ENCODE measurements around the gene XCR1. TPM values are rescaled to one million over a fixed set of nuclear protein-coding genes. Genes with fewer than 3 reads are reported as not detected.

Gene XCR1
- total RNA-seq, 4 donors from 2014 or later = 0.04 TPM; not detected in 3

DNA sequence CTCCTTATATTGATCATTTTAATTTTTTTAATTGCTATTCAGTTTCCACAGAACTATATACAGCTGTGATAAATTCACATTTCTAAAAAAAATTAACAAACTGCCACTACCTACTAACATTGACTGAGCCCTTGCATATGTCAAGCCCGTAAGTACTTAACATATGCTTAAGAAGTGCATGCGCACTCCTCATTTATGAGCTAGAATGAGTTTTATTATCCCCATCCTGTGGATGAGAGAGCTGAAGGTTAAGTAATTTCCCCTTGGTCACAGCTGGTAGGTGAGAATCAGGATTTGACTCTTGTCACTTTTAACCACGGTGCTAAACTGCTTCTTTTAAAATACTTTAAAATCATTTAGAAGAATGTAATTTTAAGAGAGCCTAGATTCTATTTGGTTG is 58.2 kb downstream of the XCR1 start:
- H3K27me3 ChIP-seq = no peaks in the 10 kb centered on the region
- no peak for TF ChIP-seq POLR2A (IDR thresholded peaks at IDR 0.05)
- TF ChIP-seq, protein P1, sequence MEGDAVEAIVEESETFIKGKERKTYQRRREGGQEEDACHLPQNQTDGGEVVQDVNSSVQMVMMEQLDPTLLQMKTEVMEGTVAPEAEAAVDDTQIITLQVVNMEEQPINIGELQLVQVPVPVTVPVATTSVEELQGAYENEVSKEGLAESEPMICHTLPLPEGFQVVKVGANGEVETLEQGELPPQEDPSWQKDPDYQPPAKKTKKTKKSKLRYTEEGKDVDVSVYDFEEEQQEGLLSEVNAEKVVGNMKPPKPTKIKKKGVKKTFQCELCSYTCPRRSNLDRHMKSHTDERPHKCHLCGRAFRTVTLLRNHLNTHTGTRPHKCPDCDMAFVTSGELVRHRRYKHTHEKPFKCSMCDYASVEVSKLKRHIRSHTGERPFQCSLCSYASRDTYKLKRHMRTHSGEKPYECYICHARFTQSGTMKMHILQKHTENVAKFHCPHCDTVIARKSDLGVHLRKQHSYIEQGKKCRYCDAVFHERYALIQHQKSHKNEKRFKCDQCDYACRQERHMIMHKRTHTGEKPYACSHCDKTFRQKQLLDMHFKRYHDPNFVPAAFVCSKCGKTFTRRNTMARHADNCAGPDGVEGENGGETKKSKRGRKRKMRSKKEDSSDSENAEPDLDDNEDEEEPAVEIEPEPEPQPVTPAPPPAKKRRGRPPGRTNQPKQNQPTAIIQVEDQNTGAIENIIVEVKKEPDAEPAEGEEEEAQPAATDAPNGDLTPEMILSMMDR (IDR thresholded peaks at IDR 0.05 in 4 of 5, conservative IDR thresholded peaks at IDR 0.05 in 1 of 5) = no peak
- intact Hi-C loops (cut with DNase I; ENCODE audit: low total_unique reads) = no loop called here
- H3K4me3 ChIP-seq = no peak overlapping the region
- H3K27ac ChIP-seq = peak overlapping the region; percentile 73 to 100 (median 98)
- H3K36me3 ChIP-seq = peaks cover 0 to 82% of the 10 kb centered on the region in 2 donors
- no peak for DNase-seq
- in situ Hi-C loops (cut with MboI; ENCODE audit: low sequenced_read_pairs in 4 of 4) = no loop called here
- H3K9me3 ChIP-seq = no peaks in the 10 kb centered on the region
- ATAC-seq = no peak
- peaks cover 36 to 77% of the 10 kb centered on the region in 2 donors for H3K4me1 ChIP-seq

DNA sequence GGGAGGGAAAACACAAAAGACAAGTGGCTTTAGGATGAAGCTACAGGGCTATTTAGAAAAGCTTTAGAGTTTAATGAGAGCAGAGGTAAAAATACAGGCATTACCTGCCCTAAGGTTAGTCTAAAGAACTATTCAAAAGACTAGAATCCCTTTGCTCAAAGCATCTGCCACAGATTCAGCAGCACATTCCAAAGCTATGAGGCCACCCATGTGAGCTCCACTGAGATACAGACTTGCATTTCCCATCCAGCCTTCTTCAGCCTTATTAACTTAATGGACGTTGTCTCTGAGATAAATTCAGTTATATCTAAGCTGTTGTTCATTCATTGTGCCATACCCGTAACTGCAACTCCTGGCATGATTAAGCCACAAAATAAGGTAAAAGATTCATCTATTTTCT is 58.6 kb downstream of the XCR1 start:
- H3K27me3 ChIP-seq = no peaks in the 10 kb centered on the region
- H3K4me3 ChIP-seq = no peak overlapping the region
- no peaks in the 10 kb centered on the region for H3K9me3 ChIP-seq
- H3K27ac ChIP-seq = peak overlapping the region; percentile 73 to 100 (median 98)
- peaks cover 0 to 82% of the 10 kb centered on the region in 2 donors for H3K36me3 ChIP-seq
- intact Hi-C loops (cut with DNase I; ENCODE audit: low total_unique reads) (no loop called here), in situ Hi-C loops (cut with MboI; ENCODE audit: low sequenced_read_pairs in 4 of 4) (no loop called here)
- DNase-seq (no peak), ATAC-seq (no peak)
- TF ChIP-seq POLR2A (IDR thresholded peaks at IDR 0.05) = no peak
- TF ChIP-seq, protein P1 (IDR thresholded peaks at IDR 0.05 in 4 of 5, conservative IDR thresholded peaks at IDR 0.05 in 1 of 5) = no peak
- peaks cover 36 to 73% of the 10 kb centered on the region in 2 donors for H3K4me1 ChIP-seq

DNA sequence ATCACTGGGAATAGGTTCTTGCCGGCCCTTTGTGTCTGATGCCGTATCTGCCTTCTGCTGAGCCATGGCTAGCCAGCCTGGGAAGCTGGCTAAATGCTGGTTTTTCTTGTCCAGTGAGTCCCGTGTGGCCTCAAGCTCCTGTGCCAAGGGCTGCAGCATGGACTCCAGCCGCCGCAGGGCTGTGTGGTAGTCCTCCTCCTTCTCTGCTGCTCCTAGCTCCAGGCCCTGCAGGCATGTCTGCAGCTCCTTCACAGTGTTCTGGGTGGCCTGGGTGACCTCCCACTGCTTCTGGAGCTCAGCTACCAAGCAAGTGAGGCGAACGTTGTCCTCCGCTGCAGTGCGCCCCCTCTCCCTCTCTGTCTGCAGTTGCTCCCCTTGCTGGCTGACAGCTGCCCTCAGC is 59.1 kb downstream of the XCR1 start:
- H3K4me3 ChIP-seq = no peak overlapping the region
- H3K36me3 ChIP-seq = peaks cover 0 to 82% of the 10 kb centered on the region in 2 donors
- no peak for TF ChIP-seq POLR2A (IDR thresholded peaks at IDR 0.05)
- TF ChIP-seq, protein P1 (IDR thresholded peaks at IDR 0.05 in 4 of 5, conservative IDR thresholded peaks at IDR 0.05 in 1 of 5) = no peak
- peak overlapping the region; percentile 57 to 100 (median 98) for H3K27ac ChIP-seq
- in situ Hi-C loops (cut with MboI; ENCODE audit: low sequenced_read_pairs in 4 of 4) = no loop called here
- H3K4me1 ChIP-seq = peaks cover 36 to 71% of the 10 kb centered on the region in 2 donors
- peak in 1 of 2 donors; percentile 2 for ATAC-seq
- no peaks in the 10 kb centered on the region for H3K9me3 ChIP-seq
- intact Hi-C loops (cut with DNase I; ENCODE audit: low total_unique reads) = no loop called here
- DNase-seq = no peak
- H3K27me3 ChIP-seq = no peaks in the 10 kb centered on the region

DNA sequence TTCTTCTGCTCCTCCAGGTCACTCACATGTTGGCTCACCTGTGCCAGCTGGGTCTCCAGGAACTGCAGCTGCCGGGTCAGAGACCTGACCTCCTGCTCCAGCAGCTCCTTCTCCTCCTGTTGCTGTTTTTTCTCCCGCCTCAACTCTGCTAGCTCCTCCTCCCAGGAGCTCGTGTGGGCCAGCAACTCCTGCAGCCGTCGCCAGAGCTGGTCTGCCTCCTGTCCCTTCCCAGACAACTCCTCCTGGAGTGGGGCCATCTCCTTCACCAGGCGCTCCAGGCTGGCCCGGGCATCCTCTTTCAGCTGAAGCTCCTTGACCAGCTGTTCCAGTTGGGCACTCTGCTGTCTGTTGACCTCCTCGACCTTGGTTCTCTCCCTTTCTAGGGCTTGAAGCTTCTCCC is 59.6 kb downstream of the XCR1 start:
- Histone ChIP-seq H3K4me1 (peaks cover 36 to 69% of the 10 kb centered on the region in 2 donors), H3K9me3 (no peaks in the 10 kb centered on the region), H3K27me3 (no peaks in the 10 kb centered on the region), H3K4me3 (no peak overlapping the region), H3K27ac (peak overlapping the region; percentile 57 to 100 (median 98)), H3K36me3 (peaks cover 0 to 86% of the 10 kb centered on the region in 2 donors)
- TF ChIP-seq, protein P1 (IDR thresholded peaks at IDR 0.05 in 4 of 5, conservative IDR thresholded peaks at IDR 0.05 in 1 of 5) = no peak
- no peak for TF ChIP-seq POLR2A (IDR thresholded peaks at IDR 0.05)
- DNase-seq = peak; percentile 82 to 92
- intact Hi-C loops (cut with DNase I; ENCODE audit: low total_unique reads) (no loop called here), in situ Hi-C loops (cut with MboI; ENCODE audit: low sequenced_read_pairs in 4 of 4) (no loop called here)
- peak; percentile 55 to 77 for ATAC-seq

Other genes with a start within 250 kb of the XCR1 start
- 1 to 10 TPM in 1 of 4 donors, under 1 TPM in 3; 0.49 to 1.5 (median 0.64) TPM for gene SLC6A20, start 230.9 kb downstream of the XCR1 start, total RNA-seq
- 1 to 10 TPM; 3.2 to 7.6 (median 5.0) TPM for gene LZTFL1, start 185.4 kb downstream of the XCR1 start, total RNA-seq
- under 1 TPM in 2 of 4 donors, not detected in 2; 0.09 to 0.13 TPM for gene CCR9, start 140.9 kb downstream of the XCR1 start, total RNA-seq
- gene CXCR6, start 84.0 kb downstream of the XCR1 start, total RNA-seq = under 1 TPM in 2 of 4 donors, not detected in 2; 0.29 to 0.51 TPM
- 10 to 100 TPM; 47.4 to 99.8 (median 84.2) TPM for gene FYCO1, start 31.7 kb downstream of the XCR1 start, total RNA-seq
- gene CCR1, start 180.8 kb upstream of the XCR1 start, total RNA-seq = 1 to 10 TPM in 3 of 4 donors, under 1 TPM in 1; 0.53 to 2.3 (median 1.9) TPM
- not detected for gene CCR3, start 215.0 kb upstream of the XCR1 start, total RNA-seq